ENCODE results near the gene ETS2. TPM values are rescaled to one million over a fixed set of nuclear protein-coding genes. Genes with fewer than 3 reads are reported as not detected.

The ETS2 gene
- total RNA-seq, 1 donor from 2014 or later: 8.2 TPM

DNA sequence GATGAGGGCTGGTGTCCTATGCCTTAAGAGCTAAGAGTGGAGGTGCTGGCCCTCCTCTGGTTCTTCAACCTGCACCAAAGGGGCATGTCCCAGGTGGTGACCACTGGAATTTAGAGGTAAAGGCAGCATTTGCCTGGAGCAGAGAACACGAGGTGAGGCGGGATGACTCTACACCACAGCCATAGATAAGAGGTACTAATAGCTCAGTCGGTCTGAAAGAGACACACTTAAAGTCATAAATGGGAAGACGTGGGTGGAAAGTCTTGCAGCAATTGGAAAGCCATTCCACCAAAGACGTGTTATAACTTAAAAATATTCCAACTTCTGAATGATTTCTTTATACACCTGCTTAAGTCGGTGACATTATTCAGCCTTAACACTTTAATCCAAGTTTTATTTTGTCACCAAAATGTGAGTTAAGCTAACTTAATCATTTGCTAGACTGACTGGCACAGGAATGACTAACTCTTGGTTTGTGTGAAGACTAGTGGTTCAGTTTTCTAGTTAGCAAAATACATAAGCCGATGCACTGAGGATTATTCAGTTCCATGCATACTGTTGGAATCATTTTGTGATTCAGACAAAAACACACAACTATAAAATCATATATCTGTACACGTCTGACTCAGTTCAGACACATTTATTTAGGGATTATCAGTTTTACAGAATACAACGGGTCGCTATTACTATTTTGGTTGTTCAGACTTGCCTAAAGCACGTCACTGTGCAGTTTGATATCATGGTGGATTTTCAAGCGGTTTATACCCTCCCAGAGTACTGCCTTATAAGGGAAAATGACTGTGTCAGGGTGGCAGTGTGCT, 4.6 kb upstream of the ETS2 start:
- no peak for DNase-seq (ENCODE audit: low read depth)

DNA sequence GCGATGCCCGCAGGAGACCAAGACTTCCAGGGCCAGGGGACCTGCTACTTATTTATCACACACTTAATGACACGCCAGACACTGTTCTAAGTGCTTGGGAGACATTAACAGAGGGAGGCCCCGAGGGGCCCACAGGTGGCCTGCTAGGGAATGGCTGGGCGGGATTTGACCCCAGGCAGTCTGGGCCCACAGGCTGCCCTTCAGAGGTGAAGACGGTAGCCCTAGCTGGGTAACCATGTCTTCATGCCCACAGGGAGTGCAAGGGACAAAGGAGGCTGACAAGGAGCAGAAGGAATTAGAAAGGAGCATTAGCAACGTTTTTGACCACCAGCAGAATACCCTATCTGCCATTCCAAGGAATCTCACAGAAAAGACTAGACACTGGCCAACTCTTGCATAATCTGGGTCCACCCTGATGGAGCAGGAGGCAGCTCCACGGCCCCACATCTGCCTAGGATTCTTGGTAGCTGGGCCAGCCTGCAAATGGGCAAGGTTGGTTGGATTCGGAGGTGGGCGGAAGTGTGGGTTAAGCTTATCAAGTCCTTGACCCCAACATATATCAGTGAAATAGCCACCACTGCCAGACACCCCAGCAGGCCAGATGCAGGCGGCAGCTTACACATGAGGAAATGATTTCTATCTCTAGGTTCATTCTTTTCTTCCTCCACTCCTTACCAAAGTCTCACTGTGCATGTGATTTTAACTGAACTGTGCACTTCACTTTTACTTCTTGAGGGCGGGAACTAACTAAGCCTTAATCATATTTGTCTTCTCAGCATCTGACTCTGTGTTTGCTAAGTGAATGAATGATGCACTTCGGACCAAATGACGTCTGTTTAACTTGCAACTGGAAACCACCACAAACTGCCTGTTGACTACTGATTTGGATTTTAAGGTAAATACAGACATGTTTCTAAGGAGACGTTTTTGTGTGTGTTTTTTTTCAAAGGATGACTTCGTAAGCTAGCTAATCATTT, 3.4 kb upstream of the ETS2 start:
- DNase-seq (ENCODE audit: low read depth): no peak

DNA sequence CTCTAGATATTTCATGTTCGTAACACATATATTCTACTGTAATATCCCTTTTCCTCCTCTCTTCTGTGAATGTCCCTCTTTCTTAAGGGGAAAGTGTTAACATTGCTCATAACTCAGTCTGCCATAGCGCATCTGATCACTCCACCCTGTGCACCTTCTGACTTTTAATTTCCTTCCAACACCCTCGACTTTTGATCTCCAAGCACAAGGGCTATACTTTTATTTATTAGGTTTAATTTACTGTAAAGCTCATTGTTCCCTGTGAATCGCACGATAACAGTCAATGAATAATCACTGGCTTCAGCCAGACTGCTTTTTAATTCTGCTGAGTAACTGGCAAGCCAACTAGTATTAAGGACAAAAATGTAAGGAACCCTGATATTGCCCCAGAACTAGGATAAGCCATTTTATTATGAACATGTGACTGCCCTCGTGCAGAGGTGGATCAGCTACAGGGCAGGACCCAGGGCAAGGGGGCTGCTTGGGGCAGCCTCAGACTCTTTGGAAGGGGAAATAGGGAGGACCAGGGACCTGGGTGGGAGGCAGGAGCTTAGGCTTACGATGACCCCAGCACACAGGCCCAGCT, 2.6 kb upstream of the ETS2 start:
- DNase-seq (ENCODE audit: low read depth): no peak

DNA sequence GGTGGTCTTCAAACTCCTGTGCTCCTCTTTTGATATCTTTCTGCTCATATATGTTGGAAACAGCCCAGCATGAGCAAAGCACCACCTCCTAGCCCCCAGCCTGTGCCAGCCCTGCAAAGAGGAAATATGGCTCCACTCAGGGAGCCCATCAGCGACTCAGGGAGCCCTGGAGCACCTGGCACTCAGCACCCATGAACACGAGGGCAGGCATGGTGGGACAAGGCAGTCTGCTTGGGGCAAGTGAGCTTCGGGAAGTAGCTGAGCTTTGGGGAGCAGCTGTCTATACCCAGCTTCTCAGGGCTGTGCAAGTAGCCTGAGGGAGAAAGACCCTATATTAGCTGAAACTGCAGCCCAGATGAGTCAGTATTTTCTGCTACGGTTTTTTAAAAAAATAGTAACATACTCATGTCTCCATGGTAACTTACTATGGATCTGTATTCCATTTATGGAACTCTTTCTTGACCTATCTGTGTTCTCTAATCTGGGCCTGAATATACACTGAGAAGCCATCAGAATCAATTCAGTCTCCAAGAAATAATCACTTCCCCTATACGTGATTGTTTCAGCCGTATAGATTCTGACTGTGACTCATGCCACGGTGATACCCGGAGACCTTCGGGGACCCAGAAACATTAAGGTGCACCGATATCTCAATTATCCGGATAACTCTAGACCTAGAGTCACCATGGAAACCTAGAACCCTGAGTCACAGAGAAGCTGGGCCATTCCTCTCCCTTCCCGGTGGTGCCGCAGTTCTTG, 1.5 kb upstream of the ETS2 start:
- DNase-seq (ENCODE audit: low read depth): no peak

DNA sequence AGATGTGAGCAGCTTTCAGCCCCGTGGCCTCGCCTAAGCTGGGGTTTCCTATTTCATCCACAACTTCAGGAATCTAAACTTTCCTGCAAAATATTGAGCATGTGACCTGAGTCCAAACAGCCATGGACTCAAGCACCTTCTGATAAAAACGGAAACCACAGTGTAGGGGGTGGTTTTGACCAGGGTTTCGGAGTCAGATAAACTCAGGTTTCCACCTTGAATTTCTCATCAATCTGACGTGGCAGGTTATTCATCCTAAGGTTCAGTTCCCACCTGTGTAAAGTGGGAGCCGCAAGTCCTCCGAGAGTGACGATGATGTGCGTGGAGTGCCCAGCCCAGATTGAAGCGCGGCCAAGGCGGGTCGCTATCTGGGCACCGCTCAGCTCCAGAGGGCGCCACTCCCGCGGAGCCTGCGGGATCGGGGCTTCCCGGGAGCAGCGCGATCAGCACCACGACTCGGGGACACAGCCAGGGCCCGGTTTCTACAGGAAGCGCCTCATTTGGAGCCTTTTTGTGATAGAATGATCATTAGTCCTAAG, 871 bp upstream of the ETS2 start:
- DNase-seq (ENCODE audit: low read depth): peak; percentile 62

DNA sequence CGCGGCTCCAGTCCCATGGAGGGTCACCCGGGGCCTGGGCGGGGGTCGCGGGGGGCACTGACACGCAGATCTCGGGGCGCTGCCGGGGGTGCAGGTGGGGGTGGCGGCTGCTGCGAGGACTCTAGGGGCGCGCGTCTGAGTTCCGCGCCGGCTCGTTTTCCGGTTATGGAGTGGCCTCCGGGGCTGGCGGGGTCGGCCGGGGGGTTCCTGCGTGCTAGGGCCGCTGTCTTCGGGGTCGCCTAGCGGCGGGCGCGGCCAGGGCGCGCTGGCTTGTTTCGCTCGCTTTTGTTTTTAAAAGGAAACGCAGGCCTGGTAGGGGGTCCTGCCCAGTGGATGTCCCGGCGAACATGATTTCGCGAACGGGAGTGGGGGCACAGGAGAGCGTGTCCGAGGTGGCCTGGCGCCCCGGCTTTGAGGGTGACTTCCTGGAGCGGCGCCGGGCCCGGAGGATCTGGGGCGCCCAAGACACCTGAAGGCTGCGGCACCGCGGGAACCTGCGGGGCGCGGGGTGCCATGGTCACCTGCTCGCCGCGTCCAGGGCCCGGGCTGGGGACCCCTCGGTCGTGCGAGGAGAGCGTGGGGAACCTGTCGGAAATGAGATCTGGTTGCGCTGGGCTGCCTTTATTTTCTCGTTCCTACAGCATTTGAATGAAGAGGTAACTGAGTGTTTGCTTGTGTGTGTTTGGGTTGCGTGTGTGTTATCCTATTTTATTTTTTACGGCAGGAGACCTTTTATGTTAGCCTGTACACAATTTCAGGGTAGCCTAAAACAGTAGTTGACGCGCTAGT, 618 bp downstream of the ETS2 start:
- peak; percentile 29 for DNase-seq (ENCODE audit: low read depth)

DNA sequence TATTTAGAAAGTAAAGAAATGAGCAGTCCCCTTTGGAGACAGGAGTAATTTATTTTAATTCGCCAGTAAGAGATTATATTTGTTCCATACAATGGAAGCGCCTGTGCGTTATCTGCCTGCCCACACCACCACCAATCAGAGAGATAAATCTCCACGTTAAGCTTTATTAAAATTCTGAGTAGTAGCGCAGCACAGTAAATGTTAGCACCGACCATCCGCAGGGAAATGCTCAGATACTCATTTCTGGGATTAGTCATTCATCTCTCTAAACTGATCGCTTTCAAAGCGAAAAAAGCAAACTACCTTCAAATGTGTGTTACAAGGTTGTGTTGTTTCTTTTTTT, 1.2 kb downstream of the ETS2 start:
- no peak for DNase-seq (ENCODE audit: low read depth)

DNA sequence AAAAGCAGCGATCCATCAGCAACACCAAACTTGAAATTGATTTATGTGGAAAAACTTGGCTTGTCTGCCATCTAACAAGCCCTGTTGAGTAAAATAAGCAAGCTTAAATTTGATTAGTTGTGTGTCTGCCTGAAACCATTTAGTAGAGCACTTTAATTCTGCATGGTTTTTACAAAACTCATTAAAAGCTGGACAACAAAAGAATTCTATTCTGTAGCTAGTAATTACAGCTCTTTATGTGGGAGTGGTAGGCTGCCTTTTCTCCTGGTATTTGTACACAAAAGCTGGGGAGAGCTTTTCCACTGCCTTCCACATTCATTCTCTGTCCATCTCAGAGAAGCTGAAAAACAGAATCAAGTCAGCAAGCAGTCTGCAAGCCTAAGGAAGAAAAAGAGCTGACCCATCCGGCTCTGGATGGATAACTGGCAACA, 1.7 kb downstream of the ETS2 start:
- no peak for DNase-seq (ENCODE audit: low read depth)

DNA sequence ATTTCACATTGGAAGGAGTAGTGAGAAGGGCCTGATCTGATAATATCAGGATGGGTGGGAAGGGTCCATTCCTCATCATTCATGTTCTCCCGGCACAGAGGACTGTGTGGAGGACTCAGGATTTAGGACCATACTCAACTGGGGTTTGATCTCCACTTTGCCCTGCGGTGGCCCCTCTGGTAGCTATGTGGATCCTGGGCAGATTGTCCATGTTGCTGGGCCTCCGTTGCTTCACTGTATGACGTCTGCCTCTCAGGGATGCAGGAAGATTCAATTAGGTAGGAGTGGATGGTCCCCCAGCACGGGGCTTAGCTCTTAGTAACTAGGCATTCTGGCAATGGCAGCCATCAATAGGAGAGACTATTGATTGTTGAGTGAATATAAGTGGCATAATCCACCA, 2.3 kb downstream of the ETS2 start:
- DNase-seq (ENCODE audit: low read depth): no peak

DNA sequence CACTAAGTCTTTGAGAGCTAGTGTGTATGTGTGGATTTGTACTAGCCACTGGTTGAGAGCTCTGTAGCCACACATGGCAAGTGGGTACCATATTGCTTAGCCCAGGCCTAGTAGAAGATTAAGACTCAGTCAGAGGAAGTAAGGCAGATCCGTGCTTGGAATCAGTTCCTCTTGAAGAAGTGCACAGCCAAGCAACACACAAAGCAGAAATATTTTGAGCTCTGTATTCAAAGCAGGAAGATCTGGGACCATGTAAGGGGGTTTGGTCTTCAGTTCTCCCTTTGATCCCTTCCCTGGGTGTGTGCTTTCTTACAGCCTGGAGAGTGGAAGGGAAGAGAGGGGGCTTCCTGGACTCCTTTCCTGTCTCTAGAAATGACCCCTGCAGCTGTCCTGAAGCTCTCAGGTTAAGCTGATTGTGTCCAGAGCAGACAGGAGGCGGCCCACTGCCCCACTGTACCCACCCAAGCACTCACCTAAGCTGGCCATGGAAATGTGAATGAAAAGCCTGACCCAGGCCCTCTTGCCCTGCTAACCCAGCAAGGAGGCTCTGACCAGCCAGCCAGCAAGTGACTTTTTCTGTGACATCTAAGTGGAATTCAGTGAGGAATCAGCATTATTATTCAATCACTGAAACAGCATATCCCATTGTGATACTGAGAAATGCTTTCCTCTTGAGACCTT, 3.6 kb downstream of the ETS2 start:
- no peak for DNase-seq (ENCODE audit: low read depth)

DNA sequence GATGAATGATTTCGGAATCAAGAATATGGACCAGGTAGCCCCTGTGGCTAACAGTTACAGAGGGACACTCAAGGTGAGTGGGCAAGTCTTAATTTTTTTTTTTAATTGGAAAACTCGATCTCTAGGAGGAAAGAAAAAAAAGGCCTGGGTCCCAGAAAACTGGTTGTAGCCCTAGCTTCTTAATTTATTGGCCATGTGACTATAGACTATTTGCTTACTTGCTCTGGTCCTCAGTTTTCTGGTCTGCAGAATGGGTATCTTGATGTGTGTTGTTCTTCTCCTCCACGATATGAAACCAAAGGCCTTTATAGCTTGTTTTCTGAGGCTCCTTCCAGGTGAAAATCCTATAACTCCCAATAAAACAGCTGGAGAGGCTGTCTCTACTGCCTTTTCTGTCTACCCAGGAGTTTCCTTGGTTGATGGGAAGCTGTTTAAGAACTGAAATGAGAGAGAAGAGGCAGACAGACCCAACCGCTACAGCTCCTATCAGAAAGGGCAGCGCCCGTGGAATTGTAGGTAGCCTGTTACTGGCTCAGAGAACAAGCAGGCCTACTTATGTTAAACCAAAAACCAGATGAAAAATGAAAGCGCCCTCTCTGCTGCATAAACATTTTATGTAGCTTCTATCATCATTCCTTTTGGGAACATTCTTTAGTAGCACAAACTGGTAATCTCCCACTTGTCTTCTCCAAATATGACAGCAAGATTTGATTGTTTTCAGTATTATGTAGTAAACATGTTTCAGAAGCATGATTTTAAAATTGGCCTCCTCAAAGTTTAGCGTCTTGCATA, 4.5 kb downstream of the ETS2 start:
- DNase-seq (ENCODE audit: low read depth): no peak

DNA sequence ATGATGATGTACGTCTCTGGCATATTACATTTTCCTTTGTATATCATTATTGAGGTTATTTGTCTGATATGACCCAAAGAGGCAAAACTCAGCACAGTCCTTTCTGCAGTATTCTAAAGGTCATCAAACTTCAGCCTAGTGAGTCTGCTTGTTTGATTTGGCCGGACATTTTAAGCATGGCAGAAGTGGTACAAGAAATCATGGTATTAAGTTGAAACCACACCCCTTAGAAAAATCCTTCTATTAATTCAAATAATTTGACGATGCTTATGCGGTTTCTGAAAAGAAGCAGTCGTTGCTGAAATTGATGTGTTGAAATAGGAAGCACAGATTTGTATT, 5.1 kb downstream of the ETS2 start:
- DNase-seq (ENCODE audit: low read depth): no peak

DNA sequence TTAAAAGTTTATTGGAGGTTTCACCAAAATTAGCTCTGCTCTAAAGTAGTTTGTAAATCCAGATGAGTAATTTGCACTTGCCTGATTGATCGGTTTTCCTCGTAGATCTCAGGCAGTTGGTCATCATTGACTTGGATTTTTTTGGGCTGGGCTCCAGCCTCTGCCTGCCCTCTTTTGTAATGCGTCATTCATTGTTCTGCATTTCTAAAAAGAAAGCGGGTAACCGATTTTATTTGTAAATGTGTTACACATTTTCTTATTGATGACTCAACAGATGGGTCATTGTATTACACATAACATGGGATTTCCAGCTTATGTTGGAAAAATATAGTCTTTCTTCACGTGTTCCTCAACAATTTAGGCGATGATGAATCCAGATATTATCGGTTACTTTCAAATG, 5.5 kb downstream of the ETS2 start:
- no peak for DNase-seq (ENCODE audit: low read depth)

DNA sequence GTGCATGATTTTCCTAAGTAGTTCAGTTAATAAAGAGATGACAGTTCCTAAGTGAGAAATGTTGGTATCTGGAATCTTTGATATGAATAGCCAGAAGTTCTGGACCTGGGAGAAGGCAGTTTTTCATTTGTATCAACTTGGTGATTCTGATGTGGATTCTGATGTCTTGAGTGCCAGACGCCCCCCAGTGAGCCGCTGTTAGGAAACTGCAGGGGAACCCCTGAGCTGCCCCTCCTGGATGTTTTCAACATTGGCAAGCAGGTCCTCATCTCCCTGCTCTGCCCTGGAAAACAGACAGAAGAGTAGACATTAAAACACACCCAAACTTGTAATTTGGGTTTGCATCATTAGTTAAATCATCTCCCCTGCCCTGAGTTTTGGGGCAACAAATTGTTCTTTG, 7.4 kb downstream of the ETS2 start:
- no peak for DNase-seq (ENCODE audit: low read depth)

DNA sequence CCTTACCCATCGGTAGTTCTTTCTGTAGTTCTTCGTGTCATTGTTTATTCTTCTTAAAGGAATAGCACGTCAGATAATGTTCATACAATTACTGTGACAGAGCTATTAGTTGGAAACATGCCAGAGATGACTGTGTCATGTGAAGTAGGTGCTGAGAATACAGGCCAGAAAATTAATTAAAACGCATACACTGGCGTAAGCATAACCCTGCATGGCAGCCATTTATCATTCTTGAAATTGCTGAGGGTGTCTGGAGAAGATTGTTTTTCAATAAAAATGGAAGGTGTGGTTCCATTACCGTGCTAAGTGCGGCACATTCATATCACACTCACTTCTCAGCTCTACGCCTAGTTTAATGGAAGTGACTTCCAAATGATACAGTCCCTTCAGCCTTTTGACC, 7.8 kb downstream of the ETS2 start:
- DNase-seq (ENCODE audit: low read depth): no peak

DNA sequence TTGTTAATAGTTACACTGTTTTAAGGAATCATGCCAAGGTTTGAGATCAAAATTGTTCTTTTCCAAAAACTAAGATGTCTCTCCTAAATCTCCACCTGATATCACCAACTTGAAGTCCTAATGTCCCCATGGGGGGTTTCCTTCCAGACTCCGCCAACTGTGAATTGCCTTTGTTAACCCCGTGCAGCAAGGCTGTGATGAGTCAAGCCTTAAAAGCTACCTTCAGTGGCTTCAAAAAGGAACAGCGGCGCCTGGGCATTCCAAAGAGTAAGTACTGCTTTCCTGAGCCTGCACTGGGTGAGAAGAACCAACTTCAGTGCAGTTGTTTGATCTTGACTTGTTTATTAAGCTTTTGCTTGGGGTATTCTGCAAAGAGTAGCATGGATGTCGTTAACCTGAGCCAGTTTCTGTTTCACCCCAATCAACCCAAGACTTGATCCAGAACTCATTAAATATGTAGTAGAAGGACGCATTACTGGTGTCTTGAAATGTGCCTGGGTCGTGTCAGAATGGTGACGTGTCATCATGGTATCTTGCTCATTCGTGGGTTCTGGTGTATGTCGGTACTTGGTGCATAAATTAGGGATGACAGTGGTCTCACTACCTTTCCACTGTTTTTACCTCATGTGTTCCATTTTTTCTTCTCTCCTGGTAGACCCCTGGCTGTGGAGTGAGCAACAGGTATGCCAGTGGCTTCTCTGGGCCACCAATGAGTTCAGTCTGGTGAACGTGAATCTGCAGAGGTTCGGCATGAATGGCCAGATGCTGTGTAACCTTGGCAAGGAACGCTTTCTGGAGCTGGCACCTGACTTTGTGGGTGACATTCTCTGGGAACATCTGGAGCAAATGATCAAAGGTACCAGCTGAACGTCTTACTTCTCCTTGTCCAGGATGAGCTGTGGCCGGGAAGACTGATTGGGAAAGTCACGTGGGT, 8.7 kb downstream of the ETS2 start:
- DNase-seq (ENCODE audit: low read depth): no peak

DNA sequence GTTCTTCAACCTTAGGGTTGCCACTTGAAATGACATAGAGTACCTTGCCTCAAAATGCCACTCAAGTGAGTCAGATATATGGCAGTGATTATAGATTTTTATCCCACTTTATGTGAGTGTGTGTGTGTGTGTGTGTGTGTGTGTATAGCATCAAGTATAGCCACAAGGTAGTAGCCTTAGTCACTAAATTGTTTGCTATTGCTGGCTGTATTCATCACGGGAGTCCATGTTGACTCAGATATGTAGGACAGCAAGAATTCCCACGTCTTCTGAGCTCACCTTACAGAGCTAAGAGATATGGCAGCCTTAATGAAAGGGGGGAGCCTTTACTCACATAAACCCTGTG, 9.3 kb downstream of the ETS2 start:
- no peak for DNase-seq (ENCODE audit: low read depth)

DNA sequence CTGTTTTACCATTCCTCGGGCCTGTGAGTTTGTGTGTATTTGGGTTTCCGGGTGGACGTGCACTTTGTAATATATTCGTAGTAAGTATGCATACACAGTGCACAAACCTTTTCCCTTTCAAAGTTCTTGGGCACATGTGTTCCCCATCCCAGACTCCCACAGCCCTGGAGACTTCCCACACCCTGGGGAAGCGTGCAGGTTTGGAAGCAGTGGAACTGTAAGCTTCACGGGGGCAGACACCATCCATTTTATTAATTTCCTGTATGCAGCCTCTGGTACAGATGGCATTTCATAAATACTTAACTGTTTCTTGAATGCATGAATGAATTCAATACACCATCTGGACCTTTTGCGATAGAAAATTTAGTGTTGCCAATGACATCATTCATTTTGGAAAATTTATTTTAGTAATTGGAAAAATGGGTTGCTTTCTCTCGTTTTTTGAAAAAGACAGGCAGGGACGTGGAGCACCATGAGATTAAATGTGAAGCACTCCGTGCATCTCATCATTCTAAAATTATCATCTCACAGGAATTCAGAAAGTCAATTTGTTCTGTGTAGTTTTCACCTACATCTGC, 10.8 kb downstream of the ETS2 start:
- DNase-seq (ENCODE audit: low read depth): no peak
